GM19023 (cell line): ENCODE data around the gene DNM2.
"Not testable (repeated sequence)": the region's sequence is repeated elsewhere in the genome, so short reads cannot be mapped to it uniquely, and the experiment has no call there.

Experiments used
- ATAC-seq: cut with Tn5 transposase; IDR thresholded peaks from one replicate; pipeline ENCODE4 v1.9.1; 2021; ENCODE audit warnings: mild to moderate bottlenecking, moderate library complexity; ENCODE audit not compliant: unreplicated experiment

The DNM2 gene

GRCh38 chr19:10724573-10725071, 6.7 kb downstream of the DNM2 start:
- no peak for ATAC-seq

GRCh38 chr19:10725415-10725814, 7.5 kb downstream of the DNM2 start:
- no peak for ATAC-seq

DNA sequence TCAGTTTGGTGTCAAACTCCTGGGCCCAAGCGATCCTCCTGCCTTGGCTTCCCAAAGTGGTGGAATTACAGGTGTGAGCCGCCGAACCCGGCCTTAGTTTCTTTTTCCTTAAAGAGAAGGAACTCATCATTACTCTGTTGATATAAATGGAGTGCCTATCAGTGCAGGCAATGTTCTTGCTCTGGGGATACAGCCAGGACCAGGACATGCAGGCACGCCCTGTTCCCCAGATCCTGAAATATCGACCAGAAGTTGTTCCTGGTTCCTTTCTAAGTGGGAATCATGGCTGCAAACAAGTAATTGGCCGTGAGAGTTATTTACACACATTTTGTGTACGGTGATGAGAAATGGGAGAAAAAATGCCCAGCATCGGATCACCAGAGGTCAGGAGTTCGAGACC, 8.4 kb downstream of the DNM2 start:
- no peak for ATAC-seq

DNA sequence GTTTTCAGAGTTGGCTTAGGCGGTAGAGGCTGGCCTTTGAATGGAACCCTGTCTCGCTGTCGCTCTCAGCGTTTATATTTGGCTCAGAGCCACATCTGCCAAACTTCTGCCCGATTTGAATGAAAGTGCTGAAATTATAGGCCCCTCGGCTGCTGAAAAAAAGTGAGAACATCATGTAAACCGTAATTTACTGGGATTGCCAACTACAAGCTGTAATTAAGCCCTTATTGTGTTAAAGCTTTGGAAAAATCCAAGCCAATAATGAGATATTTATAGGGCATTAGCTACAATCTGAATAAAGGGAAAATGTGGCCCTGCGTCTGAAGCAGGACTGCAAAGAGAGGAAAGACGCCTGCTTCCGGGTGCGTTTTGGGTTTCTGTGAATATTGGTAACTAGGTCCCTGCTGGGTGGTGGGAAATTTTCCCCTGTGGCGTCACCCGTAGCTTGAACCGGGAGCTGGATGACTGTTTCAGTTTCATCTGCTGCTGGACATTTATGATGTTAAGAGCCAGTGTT, 9.9 kb downstream of the DNM2 start:
- no peak for ATAC-seq

- ATAC-seq: no peak
Measured at GRCh38 chr19:10729411-10729810, 11.5 kb downstream of the DNM2 start.

DNA sequence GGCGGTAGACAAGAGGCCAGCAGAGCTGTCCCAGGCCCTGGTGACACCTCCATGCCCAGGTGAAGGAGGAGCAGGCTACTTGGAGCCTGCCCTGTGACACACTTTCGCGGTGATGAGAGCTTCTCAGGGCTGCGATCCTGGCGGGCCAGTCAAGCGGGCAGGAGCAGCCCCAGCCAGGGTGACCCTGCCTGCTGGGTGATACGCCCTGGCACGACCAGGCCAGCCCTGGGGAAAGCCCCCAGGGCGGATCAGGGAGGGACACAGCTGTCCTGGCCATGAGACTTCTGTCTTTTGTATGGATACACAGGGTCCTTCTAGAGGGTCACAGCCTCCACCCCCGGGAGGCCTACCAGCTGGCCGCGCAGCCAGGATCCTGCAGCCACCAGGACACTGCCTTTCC, 13.1 kb downstream of the DNM2 start:
- no peak for ATAC-seq

GRCh38 chr19:10735741-10736140, 17.9 kb downstream of the DNM2 start:
- ATAC-seq: no peak

GRCh38 chr19:10736189-10736588, 18.3 kb downstream of the DNM2 start:
- no peak for ATAC-seq

- no peak for ATAC-seq
Measured at GRCh38 chr19:10736916-10737551, 19.2 kb downstream of the DNM2 start.

- ATAC-seq: no peak
Measured at GRCh38 chr19:10737722-10738121, 19.8 kb downstream of the DNM2 start.

DNA sequence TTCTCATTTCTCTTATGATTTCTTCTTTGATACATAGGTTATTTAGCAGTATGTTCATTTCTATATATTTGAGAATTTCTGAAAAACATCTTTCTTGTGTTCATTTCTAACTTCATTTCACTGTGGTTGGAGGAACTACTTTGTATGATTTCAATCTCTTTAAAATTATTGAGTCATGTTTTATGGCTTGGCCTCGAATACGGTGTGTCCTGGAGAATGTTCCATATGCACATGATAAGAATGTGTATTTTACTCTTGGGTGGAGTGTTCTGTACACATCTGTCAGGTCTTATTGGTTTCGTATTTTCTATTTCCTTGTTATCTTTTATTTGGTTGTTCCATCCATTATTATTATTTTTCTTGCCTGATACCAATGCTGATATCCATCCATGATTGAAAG, 22.9 kb downstream of the DNM2 start:
- no peak for ATAC-seq

DNA sequence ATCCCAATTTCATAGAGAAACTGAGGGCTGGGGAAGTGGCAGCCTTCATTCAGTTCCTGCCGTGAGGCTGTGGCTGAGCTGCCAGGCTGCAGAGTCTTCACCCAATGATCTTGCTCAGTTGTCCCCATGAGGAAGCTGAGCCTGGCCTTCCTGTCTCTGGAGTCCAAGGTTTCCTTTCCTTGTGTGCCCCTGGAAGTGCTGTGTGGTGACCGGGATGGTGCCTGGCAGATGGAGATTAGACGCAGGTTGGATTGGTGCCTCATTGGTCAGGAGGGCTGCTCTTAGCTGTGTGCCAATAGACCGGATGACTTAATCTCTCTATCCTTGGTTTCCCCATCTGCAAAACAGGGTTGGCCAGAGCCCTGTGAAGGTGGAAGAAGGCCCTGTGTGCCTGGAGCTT, 24.6 kb downstream of the DNM2 start:
- ATAC-seq: no peak

- ATAC-seq: no peak
Measured at GRCh38 chr19:10744253-10744798, 26.4 kb downstream of the DNM2 start.

GRCh38 chr19:10744801-10745293, 27.0 kb downstream of the DNM2 start:
- ATAC-seq: no peak

GRCh38 chr19:10746437-10746836, 28.6 kb downstream of the DNM2 start:
- ATAC-seq: not testable (repeated sequence)

DNA sequence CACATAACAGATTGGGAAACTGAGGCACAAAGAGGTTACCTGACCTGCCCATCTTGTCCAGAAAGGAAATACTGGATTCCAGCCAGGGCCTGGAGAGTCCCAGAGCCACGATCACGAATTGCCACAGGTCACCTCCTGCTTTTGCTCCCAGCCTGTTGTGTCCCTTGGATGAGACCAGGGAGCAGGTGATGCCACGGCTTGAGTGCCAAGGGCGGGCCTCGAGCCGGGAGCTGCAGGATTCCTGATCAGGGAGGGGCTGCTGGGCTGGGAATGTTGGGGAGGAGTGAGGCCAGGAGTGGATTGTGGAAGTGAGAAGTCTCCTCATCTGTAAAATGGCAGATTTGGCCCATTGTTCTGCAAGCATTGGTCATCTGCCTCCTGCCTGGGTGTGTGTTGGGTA, 29.4 kb downstream of the DNM2 start:
- no peak for ATAC-seq

DNA sequence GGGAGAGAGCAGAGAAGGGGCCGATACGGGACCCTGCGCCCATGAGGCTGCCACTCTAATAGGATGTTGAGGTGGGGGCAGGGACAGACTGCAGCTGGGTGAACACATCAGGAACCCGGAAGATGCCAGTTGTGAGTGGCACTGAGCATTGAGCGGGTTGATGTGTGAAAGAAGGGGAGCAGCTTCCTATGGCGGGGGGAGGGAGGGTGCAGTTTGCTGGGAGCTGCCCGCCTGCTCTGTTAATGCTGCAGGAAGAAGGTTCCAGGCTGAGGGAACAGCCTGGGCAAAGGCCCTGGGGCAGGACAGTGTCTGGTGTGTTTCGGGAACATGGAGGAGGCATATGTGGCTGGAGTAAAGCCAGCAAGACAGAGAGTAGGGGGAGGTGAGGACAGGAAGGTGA, 29.8 kb downstream of the DNM2 start:
- ATAC-seq: no peak

DNA sequence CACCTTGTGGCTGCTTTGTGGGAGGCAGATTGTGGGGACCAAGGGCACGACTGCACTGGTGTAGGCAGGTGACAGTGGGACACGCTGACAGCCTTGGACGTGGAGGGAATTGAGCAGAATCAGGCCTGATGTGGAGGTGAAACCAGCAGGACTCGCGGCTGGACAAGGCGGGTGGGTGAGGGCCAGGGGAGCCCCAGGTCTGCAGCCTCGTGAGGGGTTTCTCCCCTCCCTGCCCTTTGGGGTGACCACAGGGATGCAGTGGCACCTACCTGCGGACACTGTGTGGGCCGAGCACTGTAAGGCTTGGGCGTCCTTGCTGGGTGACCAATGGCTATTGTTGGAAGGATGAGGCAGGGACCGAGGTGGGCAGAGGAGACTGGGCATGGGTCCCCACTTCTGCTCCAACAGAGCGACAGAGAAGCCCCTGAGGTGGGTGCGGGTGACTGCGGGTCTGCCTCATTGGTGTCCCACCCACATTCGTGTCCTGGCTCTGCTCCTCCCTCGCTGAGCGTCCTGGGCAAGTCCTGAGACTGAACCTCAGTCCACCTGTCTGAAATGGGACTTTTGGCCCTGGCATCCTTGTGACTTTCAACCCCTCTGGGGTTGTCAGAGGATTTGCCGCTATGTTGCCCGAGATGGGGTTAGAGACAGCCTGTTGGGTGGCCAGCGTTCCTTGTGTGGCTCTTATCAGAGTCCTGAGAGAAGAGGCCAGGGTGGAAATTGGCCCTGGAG, 30.5 kb downstream of the DNM2 start:
- no peak for ATAC-seq

- ATAC-seq: no peak
Measured at GRCh38 chr19:10748927-10749434, 31.1 kb downstream of the DNM2 start.

GRCh38 chr19:10749435-10750384, 31.8 kb downstream of the DNM2 start:
- no peak for ATAC-seq
